ENCODE measurements around the gene TADA3. TPM values are rescaled to one million over a fixed set of nuclear protein-coding genes. Genes with fewer than 3 reads are reported as not detected.

The TADA3 gene
- total RNA-seq, 4 donors from 2014 or later = 53.7 to 504 (median 92.0) TPM

DNA sequence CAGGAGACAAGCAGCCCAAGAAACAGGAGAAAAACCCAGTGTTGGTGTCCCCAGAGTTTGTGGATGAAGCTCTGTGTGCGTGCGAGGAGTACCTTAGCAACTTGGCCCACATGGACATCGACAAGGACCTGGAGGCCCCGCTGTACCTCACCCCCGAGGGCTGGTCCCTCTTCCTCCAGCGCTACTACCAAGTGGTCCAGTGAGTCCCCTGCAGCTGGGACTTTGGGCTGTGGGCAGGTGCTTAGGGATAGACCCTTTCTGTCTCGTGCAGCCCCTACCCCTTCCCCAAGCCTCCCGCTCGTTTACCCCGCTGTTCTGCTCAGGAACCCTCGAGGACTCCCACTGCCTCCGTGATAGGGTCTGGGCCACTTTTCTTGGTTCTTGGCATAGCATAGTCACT, 28.3 kb upstream of the TADA3 start:
- Histone ChIP-seq H3K4me3 (no peak overlapping the region), H3K4me1 (no peaks in the 10 kb centered on the region), H3K27ac (no peak overlapping the region), H3K9me3 (no peaks in the 10 kb centered on the region), H3K36me3 (no peaks in the 10 kb centered on the region), H3K27me3 (no peaks in the 10 kb centered on the region)
- TF ChIP-seq, protein P1, sequence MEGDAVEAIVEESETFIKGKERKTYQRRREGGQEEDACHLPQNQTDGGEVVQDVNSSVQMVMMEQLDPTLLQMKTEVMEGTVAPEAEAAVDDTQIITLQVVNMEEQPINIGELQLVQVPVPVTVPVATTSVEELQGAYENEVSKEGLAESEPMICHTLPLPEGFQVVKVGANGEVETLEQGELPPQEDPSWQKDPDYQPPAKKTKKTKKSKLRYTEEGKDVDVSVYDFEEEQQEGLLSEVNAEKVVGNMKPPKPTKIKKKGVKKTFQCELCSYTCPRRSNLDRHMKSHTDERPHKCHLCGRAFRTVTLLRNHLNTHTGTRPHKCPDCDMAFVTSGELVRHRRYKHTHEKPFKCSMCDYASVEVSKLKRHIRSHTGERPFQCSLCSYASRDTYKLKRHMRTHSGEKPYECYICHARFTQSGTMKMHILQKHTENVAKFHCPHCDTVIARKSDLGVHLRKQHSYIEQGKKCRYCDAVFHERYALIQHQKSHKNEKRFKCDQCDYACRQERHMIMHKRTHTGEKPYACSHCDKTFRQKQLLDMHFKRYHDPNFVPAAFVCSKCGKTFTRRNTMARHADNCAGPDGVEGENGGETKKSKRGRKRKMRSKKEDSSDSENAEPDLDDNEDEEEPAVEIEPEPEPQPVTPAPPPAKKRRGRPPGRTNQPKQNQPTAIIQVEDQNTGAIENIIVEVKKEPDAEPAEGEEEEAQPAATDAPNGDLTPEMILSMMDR (IDR thresholded peaks at IDR 0.05) = no peak
- TF ChIP-seq POLR2AphosphoS5 (IDR thresholded peaks at IDR 0.05) (no peak), EP300 (IDR thresholded peaks at IDR 0.05; ENCODE audit: low read depth) (no peak), POLR2A (IDR thresholded peaks at IDR 0.05) (no peak)
- intact Hi-C loops (cut with DNase I; ENCODE audit: low total_unique reads) (no loop called here), in situ Hi-C loops (cut with MboI; ENCODE audit: low pct_ligation_motif_present in 1 of 4, low pct_unique_long_range_greater_than_20kb in 1 of 4, low sequenced_read_pairs in 3 of 4) (no loop called here)
- no peak for DNase-seq
- 87 to 92% methylated on average over 3 to 11 of the region's 12 CpGs for WGBS, 2 donors (ENCODE audit: low coverage in 1 of 2)

DNA sequence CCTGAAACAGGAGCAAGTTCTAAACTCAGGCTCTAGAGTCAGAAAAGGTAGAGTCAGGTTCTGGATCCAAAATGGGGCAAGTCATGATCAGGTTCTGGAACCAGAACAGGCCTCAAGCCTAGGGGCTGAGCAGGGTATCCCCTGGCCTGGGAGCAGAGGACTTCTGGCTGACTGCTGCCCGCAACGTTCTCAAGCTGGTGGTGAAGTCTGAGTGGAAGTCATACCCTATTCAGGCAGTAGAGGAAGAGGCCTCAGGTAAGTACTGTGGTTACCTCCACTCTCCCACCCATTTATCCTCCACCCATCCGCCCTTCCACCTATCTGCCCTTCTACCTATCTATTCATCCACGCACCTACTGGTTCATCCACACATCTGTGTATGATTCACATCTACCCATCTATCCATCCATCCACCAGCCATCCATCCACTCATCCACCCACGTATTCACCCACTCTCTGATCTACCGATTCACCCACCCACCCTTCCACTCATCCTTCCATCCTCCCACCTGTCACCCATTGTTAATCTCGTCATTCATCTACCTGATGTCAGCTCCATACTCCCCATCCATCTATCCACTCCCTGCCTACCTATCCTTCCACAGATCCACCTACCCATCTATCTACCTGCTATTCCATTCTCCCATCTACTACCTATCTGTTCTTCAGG, 26.5 kb upstream of the TADA3 start:
- H3K4me1 ChIP-seq = no peaks in the 10 kb centered on the region
- intact Hi-C loops (cut with DNase I; ENCODE audit: low total_unique reads) = no loop called here
- H3K9me3 ChIP-seq = no peaks in the 10 kb centered on the region
- H3K36me3 ChIP-seq = no peaks in the 10 kb centered on the region
- no peak overlapping the region for H3K27ac ChIP-seq
- DNase-seq = no peak
- in situ Hi-C loops (cut with MboI; ENCODE audit: low pct_ligation_motif_present in 1 of 4, low pct_unique_long_range_greater_than_20kb in 1 of 4, low sequenced_read_pairs in 3 of 4) = no loop called here
- H3K27me3 ChIP-seq = no peaks in the 10 kb centered on the region
- TF ChIP-seq, protein P1 (IDR thresholded peaks at IDR 0.05) = no peak
- no peak for TF ChIP-seq POLR2A (IDR thresholded peaks at IDR 0.05)
- no peak for TF ChIP-seq EP300 (IDR thresholded peaks at IDR 0.05; ENCODE audit: low read depth)
- no peak for TF ChIP-seq POLR2AphosphoS5 (IDR thresholded peaks at IDR 0.05)
- 94 to 100% methylated on average over 4 to 6 of the region's 7 CpGs for WGBS, 2 donors (ENCODE audit: low coverage in 1 of 2)
- no peak overlapping the region for H3K4me3 ChIP-seq

DNA sequence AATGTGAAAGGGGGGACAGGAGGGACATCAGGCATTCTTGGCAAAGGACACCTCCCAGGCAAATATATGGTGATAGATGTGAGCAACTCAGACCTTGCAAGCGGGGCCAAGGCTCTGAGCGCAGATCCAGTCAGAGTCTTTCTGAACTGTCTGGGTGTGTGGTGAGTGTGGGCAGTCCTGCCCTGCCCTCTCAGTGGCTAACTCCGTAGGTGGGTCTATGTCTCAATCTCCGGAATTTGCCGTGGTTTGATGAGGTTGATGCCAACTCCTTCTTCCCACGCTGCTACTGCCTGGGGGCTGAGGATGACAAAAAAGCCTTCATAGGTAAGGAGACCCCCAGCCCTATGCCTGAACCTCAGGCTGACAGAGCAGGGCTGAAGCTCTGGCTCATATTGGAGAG, 25.2 kb upstream of the TADA3 start:
- TF ChIP-seq POLR2AphosphoS5 (IDR thresholded peaks at IDR 0.05) = no peak
- no peak for TF ChIP-seq POLR2A (IDR thresholded peaks at IDR 0.05)
- TF ChIP-seq, protein P1 (IDR thresholded peaks at IDR 0.05) = no peak
- TF ChIP-seq EP300 (IDR thresholded peaks at IDR 0.05; ENCODE audit: low read depth) = no peak
- 98% methylated on average over 6 of the region's 6 CpGs; no CpG with 5 or more reads in 1 of the 2 donors for WGBS, 2 donors (ENCODE audit: low coverage in 1 of 2)
- no peak overlapping the region for H3K27ac ChIP-seq
- H3K9me3 ChIP-seq = no peaks in the 10 kb centered on the region
- H3K4me3 ChIP-seq = no peak overlapping the region
- DNase-seq = no peak
- in situ Hi-C loops (cut with MboI; ENCODE audit: low pct_ligation_motif_present in 1 of 4, low pct_unique_long_range_greater_than_20kb in 1 of 4, low sequenced_read_pairs in 3 of 4) = no loop called here
- no peaks in the 10 kb centered on the region for H3K27me3 ChIP-seq
- H3K36me3 ChIP-seq = no peaks in the 10 kb centered on the region
- no peaks in the 10 kb centered on the region for H3K4me1 ChIP-seq
- intact Hi-C loops (cut with DNase I; ENCODE audit: low total_unique reads) = no loop called here

DNA sequence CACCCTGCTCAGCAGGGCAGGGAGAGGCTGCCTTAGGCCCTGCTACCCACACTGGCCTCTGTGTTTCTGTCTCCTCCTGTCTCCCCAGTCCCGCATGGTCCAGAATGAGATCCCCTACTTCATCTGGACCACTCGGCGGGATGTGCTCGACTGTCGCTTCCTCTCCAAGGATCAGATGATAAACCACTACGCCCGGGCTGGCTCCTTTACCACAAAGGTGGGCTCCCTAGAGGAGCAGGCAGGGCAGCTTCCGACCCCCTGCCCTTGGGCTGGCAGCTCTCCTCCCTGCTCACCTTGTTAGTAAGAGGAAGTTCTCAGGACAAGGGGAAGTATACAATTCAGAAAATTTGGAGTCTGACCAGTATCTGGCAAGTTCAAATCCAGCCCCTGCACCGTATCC, 23.7 kb upstream of the TADA3 start:
- DNase-seq = no peak
- Histone ChIP-seq H3K9me3 (no peaks in the 10 kb centered on the region), H3K4me3 (no peak overlapping the region), H3K27ac (no peak overlapping the region), H3K27me3 (no peaks in the 10 kb centered on the region), H3K36me3 (no peaks in the 10 kb centered on the region), H3K4me1 (peaks cover under 1 to 4% (median 1%) of the 10 kb centered on the region in 4 donors)
- TF ChIP-seq EP300 (IDR thresholded peaks at IDR 0.05; ENCODE audit: low read depth) (no peak), POLR2A (IDR thresholded peaks at IDR 0.05) (no peak), POLR2AphosphoS5 (IDR thresholded peaks at IDR 0.05) (no peak)
- TF ChIP-seq, protein P1 (IDR thresholded peaks at IDR 0.05) = no peak
- intact Hi-C loops (cut with DNase I; ENCODE audit: low total_unique reads) = no loop called here
- WGBS, 2 donors (ENCODE audit: low coverage in 1 of 2) = 99% methylated on average over 9 of the region's 9 CpGs; no CpG with 5 or more reads in 1 of the 2 donors
- in situ Hi-C loops (cut with MboI; ENCODE audit: low pct_ligation_motif_present in 1 of 4, low pct_unique_long_range_greater_than_20kb in 1 of 4, low sequenced_read_pairs in 3 of 4) = no loop called here
